ENCODE data around the gene ZNRF3.

DNA sequence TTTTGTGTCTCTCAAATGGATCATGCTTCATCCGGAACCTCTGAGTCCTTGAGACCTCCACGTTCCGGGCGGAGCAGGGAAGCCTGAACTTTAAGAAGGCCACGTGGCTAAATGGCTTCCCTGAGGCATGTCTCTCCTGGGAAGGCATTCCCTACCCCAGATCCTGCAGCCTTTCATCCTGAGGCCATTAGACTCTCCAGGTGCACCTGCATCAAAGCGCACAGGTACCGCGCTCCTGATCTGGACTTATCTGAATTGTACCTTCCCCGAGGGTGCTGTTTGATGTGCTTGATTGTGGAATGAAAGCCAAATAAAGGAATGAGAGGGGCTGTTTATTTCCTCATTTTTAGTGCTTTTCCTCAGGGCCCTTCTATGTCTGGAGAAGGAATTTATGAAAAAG, 155.8 kb downstream of the ZNRF3 start:
- TF ChIP-seq YY1 (IDR thresholded peaks at IDR 0.05; ENCODE audit: insufficient read depth, insufficient read length) = no peak
- no peak for TF ChIP-seq ZNF274 (IDR thresholded peaks at IDR 0.05; ENCODE audit: low read depth, low read length)

Data from NT2/D1 (cell line).